Measurements from ENCODE around the gene FXYD2. TPM values are rescaled to one million over a fixed set of nuclear protein-coding genes. Genes with fewer than 3 reads are reported as not detected.

Gene FXYD2
- under 1 TPM in 2 of 4 donors, not detected in 2; 0.19 to 0.95 TPM for total RNA-seq

GRCh38 chr11:117824571-117825537, at the start of gene FXYD2:
TSS of gene FXYD2 (minus strand) at chr11:117824744. CDS start at chr11:117824678, 66 bp downstream.
- Histone ChIP-seq H3K36me3 (no peaks in the 10 kb centered on the region), H3K4me1 (peaks cover 8 to 59% (median 41%) of the 10 kb centered on the region in 3 donors), H3K27ac (peak within 1 kb of the TSS; percentile 57 to 86 (median 69)), H3K9me3 (no peaks in the 10 kb centered on the region), H3K27me3 (peaks cover 0 to 31% (median 0%) of the 10 kb centered on the region in 4 donors), H3K4me3 (peak within 1 kb of the TSS in 1 of 4 donors; percentile 1)
- DNase-seq: no peak
- 48 to 54% methylated on average over 17 of the region's 22 CpGs for WGBS, 2 donors
- TF ChIP-seq POLR2A (IDR thresholded peaks at IDR 0.05): no peak
- TF ChIP-seq CTCF (IDR thresholded peaks at IDR 0.05): no peak
- intact Hi-C loops (cut with DNase I): no loop called here

- DNase-seq: no peak
- Histone ChIP-seq H3K27ac (peak overlapping the region in 3 of 4 donors; percentile 33 to 61 (median 58)), H3K4me3 (no peak overlapping the region), H3K36me3 (no peaks in the 10 kb centered on the region), H3K27me3 (peaks cover 5 to 78% (median 11%) of the 10 kb centered on the region in 4 donors), H3K9me3 (no peaks in the 10 kb centered on the region), H3K4me1 (peaks cover 16 to 72% (median 26%) of the 10 kb centered on the region in 3 donors)
- 63 to 76% methylated on average over 4 to 5 of the region's 8 CpGs for WGBS, 2 donors
- no peak for TF ChIP-seq POLR2A (IDR thresholded peaks at IDR 0.05)
- no peak for TF ChIP-seq CTCF (IDR thresholded peaks at IDR 0.05)
- intact Hi-C loops (cut with DNase I): no loop called here
Observed at GRCh38 chr11:117873828-117874125, 49.2 kb upstream of the FXYD2 start.

- DNase-seq: no peak
- 78 to 88% methylated on average over 11 to 12 of the region's 15 CpGs for WGBS, 2 donors
Observed at GRCh38 chr11:117872975-117873827, 48.7 kb upstream of the FXYD2 start.

DNA sequence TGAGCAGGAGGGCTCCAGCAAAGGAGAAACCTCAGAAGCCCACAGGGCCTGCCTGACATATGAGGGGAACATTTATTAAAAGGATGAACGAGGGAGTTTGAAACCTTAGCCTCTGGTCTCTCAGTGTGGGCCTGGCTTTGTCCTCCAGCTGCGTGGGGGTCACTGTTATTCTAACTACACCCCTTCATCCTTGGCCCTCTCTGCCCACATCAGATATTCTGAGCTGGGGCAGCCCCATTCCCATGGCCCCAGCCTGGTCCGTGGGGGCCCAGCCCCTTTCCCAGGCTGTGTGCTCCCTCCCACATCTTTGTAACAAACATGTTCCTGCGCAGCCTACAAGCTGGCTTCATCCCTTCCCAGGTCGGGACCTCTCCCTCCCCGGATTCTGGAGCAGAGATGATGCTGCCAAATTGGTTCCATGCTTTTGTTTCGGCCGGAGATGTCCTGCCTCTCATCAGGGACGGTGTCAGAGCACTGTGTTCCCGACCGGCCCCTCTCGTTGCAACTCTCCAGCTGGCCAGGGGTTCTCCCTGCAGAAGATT, 47.9 kb upstream of the FXYD2 start:
- intact Hi-C loops (cut with DNase I): no loop called here
- peaks cover 16 to 72% (median 26%) of the 10 kb centered on the region in 3 donors for H3K4me1 ChIP-seq
- WGBS, 2 donors: 56 to 76% methylated on average over 6 to 12 of the region's 12 CpGs
- no peak overlapping the region for H3K4me3 ChIP-seq
- TF ChIP-seq POLR2A (IDR thresholded peaks at IDR 0.05) (no peak), CTCF (IDR thresholded peaks at IDR 0.05) (no peak)
- no peaks in the 10 kb centered on the region for H3K9me3 ChIP-seq
- peak overlapping the region in 3 of 4 donors; percentile 5 to 61 (median 11) for H3K27ac ChIP-seq
- H3K36me3 ChIP-seq: no peaks in the 10 kb centered on the region
- no peak for DNase-seq
- H3K27me3 ChIP-seq: peaks cover 5 to 73% (median 11%) of the 10 kb centered on the region in 4 donors

More at GRCh38 chr11:117872975-117873827, 48.7 kb upstream of the FXYD2 start:
- Histone ChIP-seq H3K9me3 (no peaks in the 10 kb centered on the region), H3K36me3 (no peaks in the 10 kb centered on the region), H3K27ac (peak overlapping the region in 3 of 4 donors; percentile 33 to 61 (median 58)), H3K4me1 (peaks cover 16 to 72% (median 26%) of the 10 kb centered on the region in 3 donors), H3K27me3 (peaks cover 5 to 73% (median 11%) of the 10 kb centered on the region in 4 donors), H3K4me3 (no peak overlapping the region)
- intact Hi-C loops (cut with DNase I): no loop called here
- TF ChIP-seq CTCF (IDR thresholded peaks at IDR 0.05) (no peak), POLR2A (IDR thresholded peaks at IDR 0.05) (no peak)
